ENCODE results near the gene TSPAN14.

The TSPAN14 gene

GRCh38 chr10:80457554-80458262, 3.6 kb downstream of the TSPAN14 start:
- no peak for DNase-seq

- no peak for DNase-seq
Measured at GRCh38 chr10:80458263-80458625, 4.1 kb downstream of the TSPAN14 start.

DNA sequence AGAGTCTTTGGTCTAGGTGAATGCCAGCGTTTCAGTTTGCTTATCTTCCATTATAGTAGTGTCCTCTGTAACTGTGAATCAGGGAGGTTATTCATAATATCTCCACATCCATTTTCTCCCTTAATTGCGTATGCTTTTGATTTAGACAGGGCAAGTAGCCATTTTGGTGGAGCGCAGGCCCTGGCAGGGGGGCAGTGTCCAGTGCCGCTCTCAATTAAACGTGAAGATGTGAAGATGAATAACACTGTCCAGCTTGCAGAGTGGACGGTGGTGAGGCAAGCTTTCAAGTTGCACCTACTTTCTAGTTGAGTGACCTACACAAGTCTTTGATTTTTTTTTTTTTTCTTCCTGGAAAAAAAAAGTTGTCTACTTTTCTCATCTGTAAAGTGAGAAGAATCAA, 4.5 kb downstream of the TSPAN14 start:
- no peak for DNase-seq

DNA sequence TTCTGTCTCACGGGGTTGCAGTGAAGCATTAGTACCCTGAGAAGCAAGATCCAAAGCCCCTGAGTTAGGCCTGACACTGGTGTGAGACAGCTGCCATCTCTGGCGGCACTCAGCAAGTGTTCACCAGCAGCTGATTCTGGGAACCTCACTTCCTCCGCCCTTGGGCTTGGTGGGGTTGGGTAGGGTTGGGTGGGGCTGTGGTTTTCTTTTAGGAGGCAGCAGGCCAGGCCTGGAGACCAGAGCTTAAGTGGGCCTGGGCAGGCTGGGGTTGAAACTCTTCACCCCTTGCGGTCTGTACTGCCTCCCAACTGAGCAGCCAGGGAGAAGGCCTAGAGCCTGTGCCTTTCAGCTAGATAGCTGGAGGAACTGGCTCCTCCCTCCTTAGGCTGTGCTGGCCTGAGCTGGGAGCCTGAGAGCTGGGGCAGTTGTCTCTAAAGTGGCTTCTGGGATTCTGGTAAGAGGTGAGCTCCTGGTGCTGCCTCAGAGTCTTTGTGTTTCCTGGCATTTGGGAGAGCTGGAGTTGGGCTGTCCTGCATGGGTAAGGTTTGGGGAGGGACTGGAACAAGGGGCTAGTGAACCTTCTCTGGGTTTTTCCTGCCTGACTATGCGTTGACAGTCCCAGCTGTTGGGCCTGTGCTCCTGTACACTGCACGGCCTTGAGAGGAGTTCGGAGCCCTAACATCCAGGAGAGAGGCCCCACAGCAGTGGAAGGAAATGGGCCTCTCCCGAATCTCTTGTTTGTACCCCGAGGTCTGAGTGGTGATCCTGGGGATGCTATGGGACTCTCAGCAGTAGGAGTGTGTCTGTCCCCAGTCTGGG, 5.1 kb downstream of the TSPAN14 start:
- no peak for DNase-seq

DNA sequence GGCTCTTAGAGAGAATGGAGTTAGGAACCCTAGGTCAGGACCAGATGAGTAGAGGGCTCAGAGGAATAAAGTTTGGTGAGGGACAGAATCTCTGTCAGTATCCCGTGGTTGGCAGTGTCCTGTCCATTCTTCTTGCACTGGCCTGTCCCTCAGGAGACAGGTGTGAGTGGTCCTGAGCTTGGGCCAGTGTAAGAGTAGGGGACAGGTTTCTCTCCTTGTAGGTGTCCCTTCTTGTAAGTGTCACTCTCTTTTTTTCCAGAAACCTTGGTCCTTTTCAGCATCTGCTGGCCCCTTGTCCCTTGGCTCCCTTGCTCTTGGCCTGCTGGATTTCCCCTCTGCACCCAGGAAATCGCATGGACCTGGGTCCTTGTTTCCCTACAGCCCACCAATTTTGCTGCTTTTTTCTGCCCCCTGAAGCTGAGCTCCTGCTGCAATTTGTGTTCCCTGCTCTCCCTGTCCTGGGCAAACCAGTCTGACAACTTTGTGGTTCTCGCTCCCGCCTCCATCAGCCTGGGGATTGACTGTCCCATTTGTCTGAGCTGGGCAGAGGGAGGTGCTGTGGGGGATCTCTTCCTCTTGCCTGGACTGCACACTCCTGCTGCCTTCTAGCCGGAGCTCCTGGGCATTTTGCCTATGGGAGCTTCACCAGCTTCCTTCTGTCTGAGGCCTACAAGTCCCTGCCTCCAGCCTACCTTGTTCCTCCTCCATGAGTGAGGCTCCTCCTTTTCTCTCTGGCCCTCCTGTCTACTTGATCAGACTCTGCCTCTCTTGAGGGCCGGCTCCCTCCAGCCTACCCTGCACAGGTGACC, 6.5 kb downstream of the TSPAN14 start:
- no peak for DNase-seq

DNA sequence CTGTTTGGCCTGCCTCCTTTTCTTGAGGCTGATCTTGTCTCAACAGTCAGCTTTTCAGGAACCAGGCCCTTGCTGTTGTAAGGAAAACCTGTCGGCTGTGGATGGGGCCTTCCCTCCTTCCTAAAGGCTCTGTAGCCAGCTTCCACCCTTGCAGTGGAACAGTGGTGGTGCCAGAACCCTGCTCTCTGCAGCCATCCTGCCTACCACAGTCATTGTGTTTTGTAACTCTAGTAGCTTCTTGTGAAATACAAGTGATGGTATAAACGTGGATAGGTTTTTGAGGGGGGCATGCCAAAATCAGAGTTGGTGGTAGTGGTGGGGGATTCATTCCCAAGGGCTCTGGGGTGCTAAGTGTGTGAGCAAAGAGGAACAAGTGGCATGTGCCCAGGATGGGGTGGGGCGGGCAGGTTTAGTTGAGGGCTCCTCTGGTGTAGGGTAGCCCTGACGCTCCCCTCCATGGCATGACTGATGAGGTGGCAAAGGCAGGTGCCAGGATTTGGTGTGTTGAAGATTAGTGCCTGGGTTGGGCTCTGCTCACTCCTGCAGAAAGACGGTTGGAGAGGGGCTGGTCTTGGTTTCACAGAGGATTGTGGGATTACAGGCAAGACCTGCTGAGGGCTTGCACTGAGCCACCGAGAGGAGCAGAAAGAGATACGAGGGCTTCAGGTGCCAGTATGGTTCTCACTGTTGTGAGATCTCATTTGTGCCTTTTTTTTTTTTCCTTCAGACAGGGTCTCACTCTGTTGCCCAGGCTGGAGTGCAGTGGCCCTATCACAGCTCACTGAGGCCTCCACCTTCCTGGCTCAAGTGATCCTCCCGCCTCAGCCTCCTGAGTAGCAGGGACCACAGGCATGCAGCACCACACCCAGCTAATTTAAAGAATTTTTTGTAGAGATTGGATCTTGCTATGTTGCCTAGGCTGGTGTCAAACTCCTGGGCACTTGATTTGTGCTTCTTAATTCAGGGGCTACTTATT, 7.4 kb downstream of the TSPAN14 start:
- DNase-seq: no peak

DNA sequence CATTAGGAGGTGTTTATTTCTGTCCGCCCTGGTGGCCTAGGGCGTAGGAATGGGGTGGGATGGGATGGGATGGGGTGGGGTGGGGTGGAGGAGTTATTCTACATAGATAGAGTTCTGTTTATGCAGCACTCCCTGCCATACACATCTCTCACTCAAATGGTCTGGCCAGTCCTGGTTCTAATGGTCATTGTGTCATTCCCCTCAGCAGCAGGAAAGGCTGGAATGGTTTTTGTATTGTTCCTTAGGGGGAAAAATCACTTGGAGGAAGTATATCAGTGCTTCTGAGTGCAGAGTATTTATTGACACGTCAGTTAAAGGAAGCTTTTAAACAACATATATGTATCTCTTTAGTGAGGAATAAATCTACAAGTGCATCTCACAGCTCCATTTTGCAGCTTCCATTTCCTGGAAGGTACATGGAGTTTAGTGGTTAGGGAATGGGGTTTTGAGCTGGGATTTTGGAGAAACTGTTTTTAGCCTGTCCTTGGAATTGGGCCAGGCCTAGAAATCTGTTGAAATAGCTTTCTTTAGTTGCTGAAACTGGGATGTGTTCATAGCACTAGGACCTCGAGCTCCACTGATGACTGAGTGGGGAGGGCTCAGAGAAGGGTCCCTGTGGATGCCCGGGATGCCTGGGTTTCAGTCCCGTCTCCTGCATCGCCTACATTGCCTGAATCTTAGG, 8.3 kb downstream of the TSPAN14 start:
- DNase-seq: no peak

- no peak for DNase-seq
Measured at GRCh38 chr10:80462981-80463741, 9.1 kb downstream of the TSPAN14 start.

- no peak for DNase-seq
Measured at GRCh38 chr10:80463868-80464267, 9.8 kb downstream of the TSPAN14 start.

- DNase-seq: no peak
Measured at GRCh38 chr10:80464557-80465450, 10.7 kb downstream of the TSPAN14 start.

GRCh38 chr10:80465451-80465835, 11.3 kb downstream of the TSPAN14 start:
- DNase-seq: no peak

- no peak for DNase-seq
Measured at GRCh38 chr10:80465839-80466590, 11.9 kb downstream of the TSPAN14 start.

- DNase-seq: no peak
Measured at GRCh38 chr10:80466724-80467326, 12.7 kb downstream of the TSPAN14 start.

- no peak for DNase-seq
Measured at GRCh38 chr10:80468002-80468401, 13.9 kb downstream of the TSPAN14 start.

DNA sequence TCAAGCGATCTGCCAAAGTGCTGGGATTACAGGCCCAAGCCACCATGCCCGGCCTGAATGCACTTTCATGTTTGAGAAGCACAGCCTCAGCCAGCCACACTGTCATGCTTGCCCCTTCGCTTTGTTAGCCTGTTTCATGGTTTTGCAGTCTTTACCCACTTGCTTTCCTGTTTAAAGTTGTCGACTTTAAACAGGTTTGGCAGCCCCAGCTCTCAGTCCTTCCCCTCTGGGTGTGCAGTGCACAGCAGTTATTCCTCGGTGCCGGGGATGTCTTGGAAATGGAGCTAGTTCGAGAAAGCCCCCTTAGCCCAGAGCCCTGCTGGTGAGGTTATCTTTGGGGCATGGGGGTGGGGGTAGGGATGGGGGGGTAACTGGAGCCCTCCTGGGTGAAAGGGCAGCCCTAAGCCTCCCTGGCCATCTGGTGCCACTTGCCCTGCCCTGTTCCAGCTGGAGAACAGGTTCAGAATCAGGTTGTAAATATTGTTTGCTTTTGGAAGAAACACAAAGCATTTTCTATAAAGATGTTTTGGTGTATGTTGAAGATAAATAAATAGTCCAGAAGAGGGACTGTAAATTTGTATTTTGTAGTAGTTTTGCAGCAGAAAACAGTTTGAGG, 14.8 kb downstream of the TSPAN14 start:
- DNase-seq: no peak

- no peak for DNase-seq
Measured at GRCh38 chr10:80470266-80470665, 16.2 kb downstream of the TSPAN14 start.

GRCh38 chr10:80471001-80471400, 16.9 kb downstream of the TSPAN14 start:
- no peak for DNase-seq

DNA sequence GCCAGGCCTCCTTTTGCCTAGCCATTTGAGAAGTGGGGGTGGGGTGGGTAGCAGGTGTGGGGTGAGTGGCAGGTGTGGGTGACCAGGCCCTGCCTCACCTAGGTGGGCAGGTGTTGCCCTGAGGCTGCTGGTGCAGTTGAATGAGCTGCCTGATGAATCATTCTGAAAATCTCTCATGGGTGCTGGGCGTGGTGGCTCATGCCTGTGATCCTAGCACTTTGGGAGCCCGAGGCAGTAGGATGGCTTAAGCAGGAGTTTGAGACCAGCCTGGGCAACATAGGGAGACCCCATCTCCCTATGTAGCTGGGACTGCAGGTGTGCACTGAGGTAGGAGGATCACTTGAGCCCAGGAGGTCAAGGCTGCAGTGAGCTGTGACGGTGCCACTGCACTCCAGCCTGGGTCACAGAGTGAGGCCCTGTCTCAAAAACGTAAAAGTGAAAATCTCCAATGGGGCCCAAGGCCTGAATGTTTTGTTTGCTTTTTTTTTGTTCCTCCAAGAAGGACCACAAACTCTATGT, 17.7 kb downstream of the TSPAN14 start:
- DNase-seq: no peak

Data from SHP77 (cell line).